Caco-2 (cell line): ENCODE measurements around the gene CUL4A. TPM values are rescaled to one million over a fixed set of nuclear protein-coding genes. Genes with fewer than 3 reads are reported as not detected.

Source experiments
- BruUV-seq: library from RNA; stranded (reverse); fragments of 400-500 nt; replicated peaks from 2 replicates; lab custom pipeline; 2021; lab: Mats Ljungman, UMichigan
- CTCF ChIA-PET: fragments of 300-600 bp; sonication (Branson Sonifier 250); formaldehyde crosslinking; loops from one replicate; lab custom pipeline; 2022; ENCODE audit warnings: antibody characterized with exemption; lab: Charles Lee
- POLR2A ChIA-PET: fragments of 300-600 bp; sonication (Branson Sonifier 250); formaldehyde crosslinking; loops from one replicate; lab custom pipeline; 2022; ENCODE audit warnings: antibody characterized with exemption; lab: Charles Lee
- DNase-seq, 2 experiments: peaks; one replicate each; pipeline versions ENCODE4 v3.0.0 to v3.0.0-alpha.2; 2020 to 2022
- H3K27me3 ChIP-seq: replicated peaks from 2 replicates; pipeline ENCODE4 v1.6.0; 2011; ENCODE audit warnings: low read length; ENCODE audit not compliant: control insufficient read depth, insufficient read depth
- H3K36me3 ChIP-seq: 2 replicates; pipeline ENCODE4 v1.5.1; 2011; ENCODE audit warnings: low read length; ENCODE audit not compliant: control insufficient read depth, insufficient read depth
- H3K4me1 ChIP-seq: fragments of 250-450 bp; sonication (Bioruptor Pico); 2 replicates; pipeline ENCODE4 v1.5.1; 2020; ENCODE audit warnings: mild to moderate bottlenecking
- H3K4me3 ChIP-seq: 2 replicates; pipeline ENCODE4 v1.5.1; 2011; ENCODE audit warnings: low read depth, mild to moderate bottlenecking, control low read depth, low read length
- H3K9me3 ChIP-seq: fragments of 250-450 bp; sonication (Bioruptor Pico); 2 replicates; pipeline ENCODE4 v1.5.1; 2020; ENCODE audit warnings: mild to moderate bottlenecking, moderate library complexity
- H3K27ac Mint-ChIP-seq: one replicate; pipeline ENCODE4 v1.8.0; 2022; ENCODE audit warnings: mixed read lengths; ENCODE audit not compliant: unreplicated experiment
- H3K27me3 Mint-ChIP-seq: one replicate; pipeline ENCODE4 v1.8.0; 2022; ENCODE audit warnings: mixed read lengths; ENCODE audit not compliant: insufficient read depth, unreplicated experiment
- H3K36me3 Mint-ChIP-seq: one replicate; pipeline ENCODE4 v1.8.0; 2022; ENCODE audit warnings: mild to moderate bottlenecking, mixed read lengths; ENCODE audit not compliant: insufficient read depth, unreplicated experiment
- H3K4me1 Mint-ChIP-seq: one replicate; pipeline ENCODE4 v1.8.0; 2022; ENCODE audit warnings: low read depth, mixed read lengths; ENCODE audit not compliant: unreplicated experiment
- H3K4me3 Mint-ChIP-seq: one replicate; pipeline ENCODE4 v1.8.0; 2022; ENCODE audit warnings: mild to moderate bottlenecking, moderate library complexity, mixed read lengths; ENCODE audit not compliant: unreplicated experiment
- H3K9me3 Mint-ChIP-seq: one replicate; pipeline ENCODE4 v1.8.0; 2022; ENCODE audit warnings: mixed read lengths; ENCODE audit not compliant: unreplicated experiment
- CTCF ChIP-seq, 2 experiments: fragments of 200-600 bp in 1 of 2; IDR thresholded peaks; 1 replicate in 1 of 2; 2 replicates in 1 of 2; pipeline versions ENCODE4 v1.5.1 to v1.8.0; 2011 to 2022; ENCODE audit warnings: antibody characterized with exemption in 1 of 2, control low read depth in 1 of 2, inconsistent platforms in 1 of 2, low read depth in 1 of 2, low read length in 1 of 2, mild to moderate bottlenecking in 1 of 2, moderate library complexity in 1 of 2; ENCODE audit not compliant: insufficient read depth in 1 of 2, severe bottlenecking in 1 of 2, unreplicated experiment in 1 of 2
- intact Hi-C: fragments of 100-400 bp; cut with micrococcal nuclease; formaldehyde crosslinking; loops from one replicate; pipeline ENCODE4 v1.10.0; 2022; ENCODE audit not compliant: unreplicated experiment
- total RNA-seq: library from RNA; stranded (reverse); gene quantifications from 2 replicates; pipeline ENCODE4 v1.2.3, GENCODE V29; 2022

Gene CUL4A
- total RNA-seq, 1 experiment from 2014 or later: 125 TPM

GRCh38 chr13:113171250-113172125, 37.9 kb upstream of the CUL4A start:
- H3K4me3 ChIP-seq: no peak overlapping the region
- CTCF ChIA-PET: no interaction called here
- no peaks in the 10 kb centered on the region for H3K27me3 Mint-ChIP-seq
- H3K27me3 ChIP-seq: no peaks in the 10 kb centered on the region
- intact Hi-C loops: no loop called here
- no TSS peak for BruUV-seq
- H3K4me1 ChIP-seq: peaks cover 14% of the 10 kb centered on the region
- peaks cover 65% of the 10 kb centered on the region for H3K36me3 Mint-ChIP-seq
- no peaks in the 10 kb centered on the region for H3K9me3 Mint-ChIP-seq
- no peak overlapping the region for H3K27ac Mint-ChIP-seq
- H3K9me3 ChIP-seq: no peaks in the 10 kb centered on the region
- DNase-seq: no peak
- POLR2A ChIA-PET: no interaction called here
- H3K4me1 Mint-ChIP-seq: peaks cover 13% of the 10 kb centered on the region
- no peak for TF ChIP-seq CTCF (IDR thresholded peaks at IDR 0.05; ENCODE audit: insufficient read depth in 1 of 2, low read depth in 1 of 2, low read length in 1 of 2, severe bottlenecking in 1 of 2, unreplicated experiment in 1 of 2)
- peaks cover 2% of the 10 kb centered on the region for H3K36me3 ChIP-seq
- no peak overlapping the region for H3K4me3 Mint-ChIP-seq

- Mint-ChIP-seq H3K36me3 (peaks cover 67% of the 10 kb centered on the region), H3K4me1 (peaks cover 13% of the 10 kb centered on the region), H3K27me3 (no peaks in the 10 kb centered on the region), H3K27ac (no peak overlapping the region), H3K9me3 (no peaks in the 10 kb centered on the region), H3K4me3 (no peak overlapping the region)
- DNase-seq: no peak
- peaks cover 14% of the 10 kb centered on the region for H3K4me1 ChIP-seq
- no TSS peak for BruUV-seq
- H3K9me3 ChIP-seq: no peaks in the 10 kb centered on the region
- no peaks in the 10 kb centered on the region for H3K27me3 ChIP-seq
- peaks cover 4% of the 10 kb centered on the region for H3K36me3 ChIP-seq
- TF ChIP-seq CTCF (IDR thresholded peaks at IDR 0.05; ENCODE audit: insufficient read depth in 1 of 2, low read depth in 1 of 2, low read length in 1 of 2, severe bottlenecking in 1 of 2, unreplicated experiment in 1 of 2): no peak
- ChIA-PET POLR2A (no interaction called here), CTCF (no interaction called here)
- intact Hi-C loops: no loop called here
- H3K4me3 ChIP-seq: no peak overlapping the region
Observed at GRCh38 chr13:113172419-113172926, 36.9 kb upstream of the CUL4A start.

GRCh38 chr13:113176280-113176679, 33.1 kb upstream of the CUL4A start:
- H3K9me3 Mint-ChIP-seq: no peaks in the 10 kb centered on the region
- ChIA-PET POLR2A (no interaction called here), CTCF (no interaction called here)
- Histone ChIP-seq H3K9me3 (no peaks in the 10 kb centered on the region), H3K27me3 (no peaks in the 10 kb centered on the region), H3K36me3 (peaks cover 9% of the 10 kb centered on the region), H3K4me1 (no peaks in the 10 kb centered on the region), H3K4me3 (no peak overlapping the region)
- no peaks in the 10 kb centered on the region for H3K4me1 Mint-ChIP-seq
- H3K4me3 Mint-ChIP-seq: no peak overlapping the region
- intact Hi-C loops: no loop called here
- TF ChIP-seq CTCF (IDR thresholded peaks at IDR 0.05; ENCODE audit: insufficient read depth in 1 of 2, low read depth in 1 of 2, low read length in 1 of 2, severe bottlenecking in 1 of 2, unreplicated experiment in 1 of 2): no peak
- no TSS peak for BruUV-seq
- no peak for DNase-seq
- H3K36me3 Mint-ChIP-seq: peaks cover 72% of the 10 kb centered on the region
- H3K27me3 Mint-ChIP-seq: no peaks in the 10 kb centered on the region
- no peak overlapping the region for H3K27ac Mint-ChIP-seq
